SJSA1 (cell line): Measurements from ENCODE around the gene SH2D1A. TPM values are rescaled to one million over a fixed set of nuclear protein-coding genes. Genes with fewer than 3 reads are reported as not detected.
"Not testable (repeated sequence)": the region's sequence is repeated elsewhere in the genome, so short reads cannot be mapped to it uniquely, and the experiment has no call there.

Experiments
- DNase-seq, 2 experiments: peaks; one replicate each; pipeline ENCODE4 v3.0.0-alpha.2; 2015 to 2020; ENCODE audit warnings: low spot score in 2 of 2, low read depth in 1 of 2
- H3K27ac ChIP-seq: fragments of 250-450 bp; sonication (Bioruptor Pico); 2 replicates; pipeline ENCODE4 v1.5.1; 2020; ENCODE audit warnings: mild to moderate bottlenecking, moderate library complexity
- H3K27me3 ChIP-seq: fragments of 250-450 bp; sonication (Bioruptor Pico); replicated peaks from 2 replicates; pipeline ENCODE4 v1.5.1; 2020; ENCODE audit warnings: mild to moderate bottlenecking, moderate library complexity
- H3K36me3 ChIP-seq: fragments of 250-450 bp; sonication (Bioruptor Pico); 2 replicates; pipeline ENCODE4 v1.5.1; 2020; ENCODE audit warnings: mild to moderate bottlenecking
- H3K4me1 ChIP-seq: fragments of 250-450 bp; sonication (Bioruptor Pico); replicated peaks from 2 replicates; pipeline ENCODE4 v1.6.1; 2021; ENCODE audit warnings: mild to moderate bottlenecking
- H3K4me3 ChIP-seq: fragments of 250-450 bp; sonication (Bioruptor Pico); 2 replicates; pipeline ENCODE4 v1.5.1; 2020; ENCODE audit warnings: mild to moderate bottlenecking
- H3K9me3 ChIP-seq: fragments of 250-450 bp; sonication (Bioruptor Pico); replicated peaks from 2 replicates; pipeline ENCODE4 v1.5.1; 2020; ENCODE audit warnings: mild to moderate bottlenecking
- total RNA-seq: library from RNA; depleted of rRNA; stranded (reverse); fragments of >200 nt; shearing (Covaris generic); gene quantifications from 2 replicates; pipeline ENCODE4 v1.2.3, GENCODE V29; 2014; rRNA removed

The SH2D1A gene
- not detected in 2 replicates for total RNA-seq

GRCh38 chrX:124346117-124346876, at the start of gene SH2D1A:
Gene SH2D1A (plus strand): TSS chrX:124346563. CDS start chrX:124346643, 80 bp downstream.
- Histone ChIP-seq H3K9me3 (no peaks in the 10 kb centered on the region), H3K36me3 (no peaks in the 10 kb centered on the region), H3K4me1 (no peaks in the 10 kb centered on the region), H3K27ac (no peak within 1 kb of the TSS), H3K27me3 (no peaks in the 10 kb centered on the region), H3K4me3 (no peak within 1 kb of the TSS)
- DNase-seq = no peak

GRCh38 chrX:124299323-124299722, 47.0 kb upstream of the SH2D1A start:
- not testable (repeated sequence) for H3K36me3 ChIP-seq, H3K27ac ChIP-seq, H3K9me3 ChIP-seq, H3K4me1 ChIP-seq, H3K27me3 ChIP-seq, DNase-seq, H3K4me3 ChIP-seq

- no peak overlapping the region for H3K27ac ChIP-seq
- DNase-seq = no peak
- H3K4me1 ChIP-seq = no peaks in the 10 kb centered on the region
- no peaks in the 10 kb centered on the region for H3K36me3 ChIP-seq
- H3K4me3 ChIP-seq = no peak overlapping the region
- H3K27me3 ChIP-seq = no peaks in the 10 kb centered on the region
- no peaks in the 10 kb centered on the region for H3K9me3 ChIP-seq
Measured at GRCh38 chrX:124300405-124300804, 46.0 kb upstream of the SH2D1A start.

GRCh38 chrX:124307253-124307907, 39.0 kb upstream of the SH2D1A start:
- DNase-seq = no peak
- H3K9me3 ChIP-seq = no peaks in the 10 kb centered on the region
- H3K4me1 ChIP-seq = no peaks in the 10 kb centered on the region
- H3K36me3 ChIP-seq = no peaks in the 10 kb centered on the region
- no peaks in the 10 kb centered on the region for H3K27me3 ChIP-seq
- no peak overlapping the region for H3K27ac ChIP-seq
- H3K4me3 ChIP-seq = no peak overlapping the region

GRCh38 chrX:124325732-124326131, 20.6 kb upstream of the SH2D1A start:
- no peak overlapping the region for H3K27ac ChIP-seq
- no peaks in the 10 kb centered on the region for H3K9me3 ChIP-seq
- no peak for DNase-seq
- H3K27me3 ChIP-seq = no peaks in the 10 kb centered on the region
- H3K36me3 ChIP-seq = no peaks in the 10 kb centered on the region
- no peak overlapping the region for H3K4me3 ChIP-seq
- no peaks in the 10 kb centered on the region for H3K4me1 ChIP-seq

GRCh38 chrX:124328765-124329164, 17.6 kb upstream of the SH2D1A start:
- H3K27me3 ChIP-seq = no peaks in the 10 kb centered on the region
- H3K9me3 ChIP-seq = no peaks in the 10 kb centered on the region
- H3K27ac ChIP-seq = no peak overlapping the region
- no peaks in the 10 kb centered on the region for H3K4me1 ChIP-seq
- no peak overlapping the region for H3K4me3 ChIP-seq
- DNase-seq = no peak
- H3K36me3 ChIP-seq = no peaks in the 10 kb centered on the region

- Histone ChIP-seq H3K27me3 (no peaks in the 10 kb centered on the region), H3K4me3 (no peak within 1 kb of the TSS), H3K36me3 (no peaks in the 10 kb centered on the region), H3K27ac (no peak within 1 kb of the TSS), H3K9me3 (no peaks in the 10 kb centered on the region), H3K4me1 (no peaks in the 10 kb centered on the region)
- no peak for DNase-seq
Measured at GRCh38 chrX:124332481-124333424, 13.6 kb upstream of the SH2D1A start, which contains the start of gene TEX13D. Gene TEX13D (plus strand): TSS chrX:124332660. CDS start chrX:124332918, 258 bp downstream.

GRCh38 chrX:124333862-124334261, 12.5 kb upstream of the SH2D1A start:
- no peaks in the 10 kb centered on the region for H3K4me1 ChIP-seq
- H3K9me3 ChIP-seq = no peaks in the 10 kb centered on the region
- no peaks in the 10 kb centered on the region for H3K27me3 ChIP-seq
- no peak for DNase-seq
- no peak overlapping the region for H3K4me3 ChIP-seq
- no peaks in the 10 kb centered on the region for H3K36me3 ChIP-seq
- no peak overlapping the region for H3K27ac ChIP-seq

GRCh38 chrX:124334555-124334954, 11.8 kb upstream of the SH2D1A start:
- H3K36me3 ChIP-seq, H3K27me3 ChIP-seq, DNase-seq: not testable (repeated sequence)

GRCh38 chrX:124335598-124335997, 10.8 kb upstream of the SH2D1A start:
- Histone ChIP-seq H3K27me3 (no peaks in the 10 kb centered on the region), H3K4me1 (no peaks in the 10 kb centered on the region), H3K27ac (no peak overlapping the region), H3K9me3 (no peaks in the 10 kb centered on the region), H3K4me3 (no peak overlapping the region), H3K36me3 (no peaks in the 10 kb centered on the region)
- DNase-seq = no peak

More at GRCh38 chrX:124334555-124334954, 11.8 kb upstream of the SH2D1A start:
- H3K4me1 ChIP-seq, H3K4me3 ChIP-seq, H3K9me3 ChIP-seq, H3K27ac ChIP-seq: not testable (repeated sequence)

GRCh38 chrX:124337916-124338315, 8.4 kb upstream of the SH2D1A start:
- H3K36me3 ChIP-seq = no peaks in the 10 kb centered on the region
- no peaks in the 10 kb centered on the region for H3K27me3 ChIP-seq
- no peak for DNase-seq
- H3K9me3 ChIP-seq = no peaks in the 10 kb centered on the region
- no peak overlapping the region for H3K4me3 ChIP-seq
- no peak overlapping the region for H3K27ac ChIP-seq
- H3K4me1 ChIP-seq = no peaks in the 10 kb centered on the region

- DNase-seq = no peak
- H3K4me1 ChIP-seq = no peaks in the 10 kb centered on the region
- H3K27ac ChIP-seq = no peak overlapping the region
- H3K4me3 ChIP-seq = no peak overlapping the region
- H3K9me3 ChIP-seq = no peaks in the 10 kb centered on the region
- H3K27me3 ChIP-seq = no peaks in the 10 kb centered on the region
- no peaks in the 10 kb centered on the region for H3K36me3 ChIP-seq
Measured at GRCh38 chrX:124338733-124339514, 7.4 kb upstream of the SH2D1A start.
